CD4-positive, alpha-beta T cell treated with Interleukin-15 for 4 hours (primary cell): ENCODE measurements around the gene PIWIL1.

Experiments used
- DNase-seq: peaks from one replicate; pipeline ENCODE4 v3.0.0-alpha.2; 2020; ENCODE audit warnings: low spot score

The PIWIL1 gene

DNA sequence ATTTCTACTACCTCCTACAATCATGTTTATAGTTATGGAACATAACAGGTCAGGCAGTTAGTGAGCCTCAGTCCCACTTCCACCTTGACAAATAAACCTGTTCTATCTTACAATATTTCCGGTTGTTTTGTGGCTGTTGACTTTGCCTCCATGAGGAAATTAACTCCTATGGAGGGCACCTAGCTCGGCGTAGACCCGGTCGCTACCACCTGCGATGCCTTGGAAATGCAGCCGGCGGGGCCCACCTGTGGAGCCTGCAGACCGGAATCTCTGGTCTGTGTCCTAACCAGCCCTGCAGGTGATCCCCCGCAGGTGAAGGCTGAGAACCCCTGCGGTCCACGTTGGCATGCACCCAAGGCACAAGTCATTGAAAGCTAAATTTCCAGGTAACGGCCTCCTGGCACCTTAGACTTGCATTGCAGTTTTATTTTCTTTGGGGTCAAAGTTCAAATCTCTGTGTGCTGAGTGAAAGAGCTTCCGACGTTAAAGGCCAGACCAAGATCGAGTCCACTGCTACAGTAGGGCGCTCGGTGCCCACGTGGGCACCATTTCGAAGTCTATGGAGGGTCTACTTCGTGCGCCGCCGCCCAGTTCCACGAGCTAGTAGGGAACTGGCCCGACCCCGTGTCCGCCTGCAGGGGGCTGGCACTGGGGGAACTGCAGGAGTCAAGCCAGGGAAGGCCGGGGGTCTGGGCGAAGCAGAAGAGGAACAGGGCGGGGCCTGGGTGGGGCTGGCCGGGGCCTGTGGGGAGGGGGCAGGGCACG, 782 bp upstream of the PIWIL1 start:
- no peak for DNase-seq

DNA sequence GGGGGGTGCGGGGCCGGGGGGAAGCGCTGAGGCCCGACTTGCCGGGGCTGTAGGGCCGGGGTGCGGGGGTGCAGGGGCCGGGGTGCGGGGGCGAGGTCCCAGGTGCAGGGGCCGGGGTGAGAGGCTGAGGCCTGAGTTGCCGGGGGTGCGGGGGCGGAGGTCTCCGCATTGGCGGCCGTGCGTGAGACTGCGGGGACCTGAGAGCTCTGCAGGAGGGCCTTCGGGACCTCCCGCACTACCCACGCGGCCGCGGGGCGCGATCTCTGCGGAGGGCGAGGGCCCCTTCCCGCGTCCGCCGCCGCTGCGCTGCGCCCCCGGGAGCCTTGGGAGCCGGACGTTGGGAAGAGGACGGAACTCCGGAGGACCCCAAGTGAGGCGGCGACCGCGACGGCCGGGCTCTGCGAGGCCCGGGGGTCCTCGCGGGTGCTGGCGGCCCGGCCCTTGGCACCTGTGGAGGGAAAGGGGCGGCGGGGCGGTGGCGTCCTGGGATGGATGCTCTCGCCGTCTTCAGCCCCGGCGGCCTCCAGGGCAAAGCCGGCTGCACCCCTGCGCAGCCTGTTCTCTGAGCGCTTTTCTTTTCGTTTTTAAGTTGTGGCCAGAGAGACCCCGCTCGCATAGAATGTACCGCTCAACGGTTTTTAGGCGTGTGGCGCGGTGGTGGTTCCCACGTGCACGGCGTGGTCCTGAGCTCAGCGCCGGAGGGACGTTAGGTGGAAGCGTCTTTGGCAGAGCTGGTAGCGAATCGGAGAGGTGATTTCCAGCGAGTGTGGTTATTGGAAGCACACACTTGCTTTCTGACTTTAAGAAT, 1.3 kb downstream of the PIWIL1 start:
- no peak for DNase-seq

DNA sequence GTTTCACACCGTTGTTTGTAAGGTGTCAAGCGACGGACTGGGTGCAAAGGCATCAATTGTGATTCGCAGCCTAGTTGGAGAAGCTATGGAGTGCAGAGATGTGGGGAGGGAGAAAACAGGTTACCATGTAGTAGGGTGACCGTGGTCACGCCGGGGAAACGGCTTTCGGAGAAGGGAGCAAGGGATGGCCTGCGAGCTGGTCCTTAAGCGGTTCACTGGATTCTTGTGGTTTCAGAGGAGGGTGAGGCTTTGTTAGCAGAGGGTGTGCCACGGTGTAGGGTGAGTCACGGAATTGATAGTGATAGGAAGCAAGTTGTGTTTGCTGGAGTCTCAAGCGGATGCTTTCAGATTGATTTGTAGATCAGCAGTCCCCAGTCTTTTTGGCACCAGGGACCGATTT, 2.3 kb downstream of the PIWIL1 start:
- no peak for DNase-seq

DNA sequence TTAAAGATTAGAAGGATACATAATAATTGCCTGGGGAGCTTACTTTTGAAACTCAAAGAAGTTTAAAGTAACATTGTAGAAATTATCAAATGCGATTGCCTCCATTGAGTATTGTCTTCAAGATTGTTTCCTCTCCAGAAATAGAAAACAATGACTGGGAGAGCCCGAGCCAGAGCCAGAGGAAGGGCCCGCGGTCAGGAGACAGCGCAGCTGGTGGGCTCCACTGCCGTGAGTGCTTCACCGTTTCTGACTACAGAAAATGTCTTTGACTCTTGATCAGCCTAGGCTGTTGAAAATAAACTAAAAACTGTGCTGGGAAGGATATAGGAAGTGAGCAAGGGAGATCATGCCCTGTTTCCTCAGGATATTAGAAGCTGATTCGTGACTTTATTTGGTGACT, 4.8 kb downstream of the PIWIL1 start:
- no peak for DNase-seq

DNA sequence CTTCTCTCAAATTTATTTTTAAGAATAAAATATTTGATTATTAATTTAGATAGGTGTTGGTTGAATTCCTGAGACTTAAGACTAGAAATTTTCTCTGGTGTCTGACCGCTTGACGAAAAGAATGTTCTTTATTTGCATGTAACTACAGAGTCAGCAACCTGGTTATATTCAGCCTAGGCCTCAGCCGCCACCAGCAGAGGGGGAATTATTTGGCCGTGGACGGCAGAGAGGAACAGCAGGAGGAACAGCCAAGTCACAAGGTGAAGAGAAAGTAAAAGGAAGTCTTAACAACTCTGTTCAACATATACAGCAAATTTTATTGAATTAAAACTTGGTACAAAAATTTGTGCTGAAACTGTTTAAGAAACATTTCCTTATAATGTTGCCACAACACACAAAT, 5.2 kb downstream of the PIWIL1 start:
- DNase-seq: no peak

DNA sequence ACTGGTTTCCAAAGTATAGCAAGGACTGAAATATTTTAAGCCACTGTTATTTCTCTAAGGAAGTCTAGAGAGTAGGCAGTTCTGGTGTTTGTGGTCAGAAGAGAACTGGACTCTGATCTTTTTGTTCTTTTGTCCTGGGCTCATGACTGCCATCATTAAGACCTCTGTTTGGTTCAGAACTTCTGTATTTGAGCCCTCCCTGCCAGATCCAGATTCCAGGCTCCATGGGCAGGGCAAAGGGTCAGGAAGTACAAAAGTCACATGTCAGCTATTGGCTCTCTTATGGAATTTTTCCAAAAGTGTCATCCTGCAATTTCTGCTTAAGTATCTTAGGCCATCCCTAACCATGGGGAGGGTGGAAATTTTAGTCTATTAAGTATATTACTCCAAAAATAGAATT, 6.8 kb downstream of the PIWIL1 start:
- DNase-seq: no peak

DNA sequence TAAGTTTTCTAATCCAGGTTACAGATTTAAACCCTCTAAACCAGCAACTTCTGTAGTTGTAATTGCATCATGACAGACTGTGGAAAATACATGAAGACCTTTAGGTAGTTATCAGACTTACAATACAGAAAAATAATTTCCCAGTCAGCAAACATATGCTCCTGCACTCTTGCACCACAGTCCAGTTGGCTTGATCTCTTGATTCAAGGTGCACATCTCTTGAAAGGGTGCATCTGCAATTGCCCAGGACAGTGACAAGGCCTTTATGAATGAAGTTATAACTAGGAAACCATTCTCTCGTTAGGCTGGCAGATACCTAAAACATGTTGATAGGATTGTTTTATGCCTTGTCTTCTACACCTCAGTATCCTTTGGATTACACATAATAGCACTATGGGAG, 7.6 kb downstream of the PIWIL1 start:
- DNase-seq: no peak

DNA sequence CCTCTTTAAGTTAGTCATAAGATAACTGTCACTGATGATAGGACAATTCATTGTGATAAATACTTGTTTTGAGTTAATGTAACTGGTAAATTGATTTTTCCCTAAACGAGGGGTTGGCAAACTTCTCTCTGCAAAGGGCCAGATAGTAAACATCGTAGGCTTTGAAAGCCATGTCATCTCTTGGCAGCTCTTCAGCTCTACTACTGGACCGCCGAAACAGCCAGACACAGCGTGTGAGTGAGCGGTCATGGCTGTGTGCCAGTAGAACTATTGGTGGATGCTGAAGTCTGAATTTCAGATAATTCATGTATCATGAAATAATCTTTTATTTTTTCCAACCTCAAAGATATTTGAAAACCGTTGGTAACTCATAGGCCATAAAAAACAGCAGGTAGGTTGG, 9.9 kb downstream of the PIWIL1 start:
- no peak for DNase-seq

DNA sequence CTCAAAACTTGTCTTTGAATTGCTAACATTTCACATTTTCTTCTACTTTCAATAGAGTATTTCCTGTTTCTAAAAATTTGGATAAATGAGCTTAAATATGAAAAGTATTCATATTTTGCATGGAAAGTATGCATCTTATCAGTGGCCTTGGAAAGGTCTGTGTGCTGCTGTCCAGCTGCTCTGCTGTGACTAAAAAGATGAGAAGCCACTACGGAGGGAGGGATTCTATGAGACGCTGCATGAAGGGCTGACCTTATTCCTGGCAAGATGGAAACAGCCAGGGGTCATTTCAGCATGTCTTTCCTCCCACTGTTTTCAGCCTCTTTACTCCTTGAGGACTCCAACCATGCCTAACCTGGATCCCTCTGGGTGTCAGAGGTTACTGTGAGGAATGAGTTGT, 13.0 kb downstream of the PIWIL1 start:
- no peak for DNase-seq

DNA sequence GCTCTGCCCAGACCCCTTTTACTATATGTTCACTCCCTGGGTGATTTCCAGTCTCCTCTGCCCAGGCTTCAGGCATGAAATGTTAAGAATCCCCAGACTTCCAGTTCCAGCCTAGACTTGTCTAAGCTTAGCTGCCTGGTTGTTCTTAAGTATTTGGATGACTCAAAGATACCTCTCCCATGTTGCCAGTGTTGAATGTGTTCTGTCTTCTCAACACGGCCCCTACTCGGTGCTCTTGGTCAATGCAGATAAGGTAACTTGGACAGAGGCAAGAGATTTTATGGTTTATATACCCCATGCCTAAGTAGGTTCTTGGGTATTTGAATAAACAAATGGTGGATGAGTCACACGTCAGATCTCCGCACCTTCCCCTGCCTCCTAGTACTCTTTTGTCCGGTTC, 13.6 kb downstream of the PIWIL1 start:
- DNase-seq: no peak

DNA sequence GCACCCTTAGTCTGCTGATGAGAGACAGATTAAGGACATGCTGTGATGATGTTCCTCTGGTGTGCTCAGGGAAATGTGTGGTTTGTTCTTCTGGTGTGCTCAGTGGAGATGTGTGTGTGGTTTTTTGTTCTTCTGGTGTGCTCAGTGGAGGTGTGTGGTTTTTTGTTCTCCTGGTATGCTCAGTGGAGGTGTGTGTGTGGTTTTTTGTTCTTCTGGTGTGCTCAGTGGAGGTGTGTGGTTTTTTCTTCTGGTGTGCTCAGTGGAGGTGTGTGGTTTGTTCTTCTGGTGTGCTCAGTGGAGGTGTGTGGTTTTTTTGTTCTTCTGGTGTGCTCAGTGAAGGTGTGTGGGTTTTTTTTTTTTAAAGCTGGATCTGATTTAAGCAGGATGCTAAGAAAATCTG, 15.4 kb downstream of the PIWIL1 start:
- DNase-seq: no peak

DNA sequence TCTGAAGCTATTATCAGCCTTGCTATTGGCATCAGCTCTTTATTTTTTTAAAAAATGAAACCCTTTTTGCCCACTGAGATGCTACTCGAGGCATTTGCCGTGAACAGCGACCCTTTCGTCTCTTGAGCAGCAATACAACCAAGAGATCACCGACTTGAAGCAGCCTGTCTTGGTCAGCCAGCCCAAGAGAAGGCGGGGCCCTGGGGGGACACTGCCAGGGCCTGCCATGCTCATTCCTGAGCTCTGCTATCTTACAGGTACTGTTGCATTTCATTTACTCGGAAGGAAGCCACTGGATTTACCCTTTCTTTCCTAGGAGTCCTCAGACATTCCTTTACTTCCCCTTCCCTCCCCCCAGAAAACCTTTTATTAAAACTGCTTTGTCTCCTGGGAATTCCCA, 16.7 kb downstream of the PIWIL1 start:
- DNase-seq: no peak

DNA sequence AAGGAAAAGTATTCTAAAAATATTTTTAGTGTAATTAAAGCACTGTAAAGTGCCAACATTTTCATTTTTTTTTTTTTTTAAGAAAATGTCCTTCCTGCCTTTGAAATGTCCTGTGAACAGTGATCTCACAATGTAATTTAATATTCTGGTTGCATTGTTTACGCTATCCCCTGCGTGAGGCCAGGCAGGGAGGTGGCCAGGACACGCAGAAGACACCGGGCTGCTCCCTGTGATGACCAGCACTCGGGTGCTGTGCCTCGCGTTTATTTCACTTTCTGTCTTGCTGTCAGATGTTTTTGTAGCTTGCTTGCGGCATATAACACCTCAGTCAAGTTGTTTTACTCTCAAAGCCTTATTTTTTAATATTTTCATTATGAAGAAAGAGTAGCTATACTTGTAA, 18.5 kb downstream of the PIWIL1 start:
- no peak for DNase-seq

DNA sequence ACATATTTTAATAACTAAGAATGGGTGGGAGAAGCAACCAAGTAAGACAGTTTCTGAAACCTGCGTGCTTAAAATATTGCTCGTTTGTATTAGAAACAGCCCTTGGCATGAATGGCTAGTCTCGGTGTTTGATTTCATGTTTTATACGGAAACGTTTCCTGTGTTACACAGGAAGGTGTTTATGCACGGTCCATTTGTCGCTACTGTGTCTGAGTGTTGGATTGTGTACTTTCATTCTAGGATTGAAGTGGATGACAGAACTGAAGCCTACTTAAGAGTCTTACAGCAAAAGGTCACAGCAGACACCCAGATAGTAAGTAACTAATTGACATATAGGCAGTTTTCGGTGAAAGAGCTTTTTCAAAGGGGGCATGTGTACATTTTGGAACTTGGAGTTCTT, 19.6 kb downstream of the PIWIL1 start:
- no peak for DNase-seq

DNA sequence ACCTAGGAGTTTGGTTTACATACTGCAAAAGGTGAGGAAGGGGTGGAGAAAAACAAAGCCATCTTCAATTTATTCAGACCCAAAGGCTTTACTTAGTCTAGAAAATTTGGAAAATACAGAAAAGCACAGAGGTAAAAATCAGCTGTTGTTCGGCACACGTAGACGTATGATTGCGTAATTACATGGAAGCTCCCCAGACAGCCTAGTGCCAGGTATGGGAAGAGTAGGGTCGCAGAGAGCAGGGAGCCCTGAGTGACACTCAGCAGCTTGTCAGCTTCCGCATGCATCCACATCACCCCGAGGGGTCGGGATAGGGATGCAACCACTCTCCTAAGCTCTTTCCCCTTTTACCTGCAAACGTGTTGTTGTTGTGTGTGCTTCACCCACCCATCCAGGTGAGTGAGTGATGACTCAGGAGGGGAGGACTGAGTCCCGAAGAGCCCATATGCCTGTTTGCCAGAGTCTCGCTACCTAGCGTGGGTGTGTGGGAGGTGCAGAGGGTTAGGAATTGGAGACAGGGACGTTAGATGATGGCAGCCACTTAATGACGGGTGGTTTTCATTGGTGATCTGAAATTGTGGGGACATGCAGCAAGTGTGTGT, 20.1 kb downstream of the PIWIL1 start:
- no peak for DNase-seq

DNA sequence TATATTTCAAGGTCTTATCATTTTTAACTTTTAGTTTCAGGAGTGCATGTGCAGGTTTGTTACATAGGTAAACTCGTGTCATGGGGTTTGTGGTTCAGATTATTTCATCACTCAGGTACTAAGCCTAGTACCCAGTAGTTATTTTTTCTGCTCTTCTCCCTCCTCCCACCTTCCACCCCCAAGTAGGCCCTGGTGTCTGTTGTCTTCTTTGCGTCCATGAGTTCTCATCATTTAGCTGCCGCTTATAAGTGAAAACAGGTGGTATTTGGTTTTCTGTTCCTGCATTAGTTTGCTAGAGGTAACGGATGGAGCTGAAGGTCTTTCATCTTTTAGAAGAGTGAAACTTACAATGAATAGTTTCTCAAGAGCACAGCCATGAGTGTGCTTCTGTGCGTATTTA, 24.4 kb downstream of the PIWIL1 start:
- DNase-seq: no peak

DNA sequence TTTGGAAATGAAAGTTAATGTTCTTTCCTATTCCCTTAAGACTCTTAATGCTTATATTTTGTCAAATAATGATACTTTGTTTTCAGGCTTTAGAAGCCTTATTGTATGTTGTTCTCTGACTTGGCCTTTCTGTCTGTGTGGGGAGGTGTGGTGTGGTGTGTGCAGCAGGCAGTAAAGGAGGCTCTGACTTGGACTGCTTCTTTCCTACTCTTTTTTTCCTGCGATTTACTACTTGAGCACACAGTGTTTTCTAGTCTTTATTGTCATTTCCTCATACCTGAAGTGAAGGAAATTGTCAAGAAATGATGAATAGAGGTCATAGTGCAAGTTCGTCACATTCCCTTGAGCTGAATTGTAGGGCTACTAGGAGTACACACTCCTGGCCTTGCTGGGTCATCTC, 26.9 kb downstream of the PIWIL1 start:
- no peak for DNase-seq

DNA sequence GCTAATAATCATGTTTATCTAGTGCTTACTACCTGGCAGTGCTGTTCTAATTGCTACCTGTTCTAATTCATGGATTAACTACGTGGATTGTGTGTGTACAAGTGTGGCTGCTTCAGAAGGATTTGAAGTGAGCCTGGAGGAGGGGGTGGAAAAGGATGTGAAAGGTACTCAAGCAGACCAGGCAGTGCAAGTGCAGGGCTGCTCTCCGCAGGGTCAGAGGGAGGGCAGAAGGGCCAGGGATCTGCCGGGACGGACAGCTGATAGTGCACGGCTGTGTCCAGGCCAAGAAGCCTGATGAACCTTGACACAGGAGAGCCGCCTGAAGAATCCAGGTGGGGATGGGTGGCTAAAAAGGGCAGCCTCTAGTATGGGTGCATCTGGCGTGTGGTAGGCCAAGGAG, 28.5 kb downstream of the PIWIL1 start:
- DNase-seq: no peak

DNA sequence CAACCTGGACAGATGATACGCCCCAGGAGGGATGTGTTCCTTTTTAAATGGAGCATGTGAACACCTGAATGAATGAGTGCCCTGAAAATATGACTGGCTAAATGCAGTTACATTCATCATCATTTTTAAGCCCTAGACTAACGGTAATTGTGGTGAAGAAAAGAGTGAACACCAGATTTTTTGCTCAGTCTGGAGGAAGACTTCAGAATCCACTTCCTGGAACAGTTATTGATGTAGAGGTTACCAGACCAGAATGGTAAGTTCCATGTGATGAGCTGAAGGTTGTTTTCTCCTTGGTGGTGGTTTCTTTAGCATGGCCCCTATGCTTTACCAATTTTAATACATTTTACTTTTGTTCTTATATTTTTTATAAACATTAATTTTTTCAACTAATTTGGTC, 29.3 kb downstream of the PIWIL1 start:
- no peak for DNase-seq

DNA sequence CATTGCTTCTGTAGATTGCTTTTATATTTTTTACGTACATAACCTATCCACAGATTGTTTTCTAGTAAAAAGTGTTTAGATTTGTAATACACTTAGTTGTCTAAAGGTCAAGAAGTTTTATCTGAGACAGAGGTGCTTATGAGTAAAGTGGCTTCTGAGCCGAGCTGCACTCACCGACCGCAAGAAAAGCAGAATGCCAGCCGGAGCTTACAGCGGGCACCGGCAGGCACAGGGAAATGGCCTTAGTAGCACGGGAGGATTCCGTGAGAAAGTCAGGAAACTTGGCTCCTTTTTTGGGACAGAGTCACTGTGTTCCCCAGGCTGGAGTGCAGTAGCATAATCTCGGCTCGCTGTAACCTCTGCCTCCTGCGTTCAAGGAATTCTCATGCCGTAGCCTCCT, 29.8 kb downstream of the PIWIL1 start:
- DNase-seq: no peak

DNA sequence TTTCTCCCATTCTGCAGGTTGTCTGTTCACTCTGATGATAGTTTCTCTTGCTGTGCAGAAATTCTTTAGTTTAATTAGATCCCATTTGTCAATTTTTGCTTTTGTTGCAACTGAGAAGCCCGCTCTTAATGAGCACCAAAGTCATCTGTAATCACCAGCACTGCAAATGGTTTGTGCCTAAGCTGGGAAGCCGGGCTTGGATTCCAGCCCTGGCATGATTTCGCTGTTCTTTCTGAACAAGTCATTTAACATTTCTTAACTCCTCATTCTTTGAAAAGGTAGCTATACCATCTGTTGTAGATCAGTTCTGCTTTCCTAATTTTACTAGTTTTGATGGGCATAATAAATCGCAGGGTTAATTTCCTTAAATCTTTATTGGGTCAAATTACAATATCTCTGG, 32.1 kb downstream of the PIWIL1 start:
- no peak for DNase-seq

DNA sequence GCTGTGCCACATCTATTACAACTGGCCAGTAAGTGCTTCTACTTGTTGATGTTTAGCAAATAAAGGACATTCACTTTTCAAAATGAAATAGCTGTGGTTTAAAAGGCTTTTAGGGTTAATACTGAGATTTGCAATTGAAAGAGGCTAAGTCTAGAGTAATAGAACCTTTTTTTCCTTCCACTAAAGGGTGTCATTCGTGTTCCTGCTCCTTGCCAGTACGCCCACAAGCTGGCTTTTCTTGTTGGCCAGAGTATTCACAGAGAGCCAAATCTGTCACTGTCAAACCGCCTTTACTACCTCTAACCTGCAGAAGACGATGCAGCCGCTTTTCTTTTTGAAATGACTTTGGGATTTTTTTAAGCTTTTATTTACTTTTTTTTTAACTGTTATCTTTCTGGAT, 33.6 kb downstream of the PIWIL1 start:
- DNase-seq: no peak

DNA sequence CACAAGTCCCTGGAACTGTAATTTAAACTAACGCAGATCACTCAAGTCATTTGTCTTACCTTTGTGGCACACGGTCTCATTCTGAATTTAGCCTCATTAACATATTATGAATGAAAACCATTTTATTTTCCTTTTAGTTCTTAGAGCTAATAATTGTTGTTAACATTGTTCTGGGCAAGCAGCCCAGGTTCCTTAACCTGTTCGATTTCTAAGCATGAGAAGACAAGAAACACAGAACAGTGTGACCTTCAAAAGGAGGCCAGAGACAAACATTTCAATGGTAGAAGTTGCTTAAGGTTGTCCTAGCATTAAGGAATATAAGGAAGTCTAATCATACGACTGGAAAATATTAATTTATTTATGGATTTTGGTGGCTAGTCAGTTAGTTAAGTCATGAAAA, 35.2 kb downstream of the PIWIL1 start:
- DNase-seq: no peak
